ENCODE measurements around the gene SNRK. TPM values are rescaled to one million over a fixed set of nuclear protein-coding genes. Genes with fewer than 3 reads are reported as not detected.

The SNRK gene
- total RNA-seq, 1 donor from 2014 or later: 29.7 TPM

GRCh38 chr3:43307649-43308048, 21.3 kb downstream of the SNRK start:
- peaks cover 1% of the 10 kb centered on the region for H3K36me3 ChIP-seq (ENCODE audit: control insufficient read depth, insufficient read depth, low read length)
- FAIRE-seq (no peak), DNase-seq (ENCODE audit: low read depth) (no peak)
- no peak overlapping the region for H3K4me3 ChIP-seq (ENCODE audit: low read depth, low read length)
- H3K27me3 ChIP-seq (ENCODE audit: control insufficient read depth, insufficient read depth, low read length): no peaks in the 10 kb centered on the region
- TF ChIP-seq CTCF (IDR thresholded peaks at IDR 0.05; ENCODE audit: insufficient read depth, low read length, severe bottlenecking): no peak

GRCh38 chr3:43309372-43310305, 23.3 kb downstream of the SNRK start:
- FAIRE-seq: no peak
- Histone ChIP-seq H3K4me3 (ENCODE audit: low read depth, low read length) (no peak overlapping the region), H3K36me3 (ENCODE audit: control insufficient read depth, insufficient read depth, low read length) (peaks cover 1% of the 10 kb centered on the region), H3K27me3 (ENCODE audit: control insufficient read depth, insufficient read depth, low read length) (no peaks in the 10 kb centered on the region)
- no peak for TF ChIP-seq CTCF (IDR thresholded peaks at IDR 0.05; ENCODE audit: insufficient read depth, low read length, severe bottlenecking)
- no peak for DNase-seq (ENCODE audit: low read depth)

GRCh38 chr3:43316783-43317460, 30.6 kb downstream of the SNRK start:
- Histone ChIP-seq H3K27me3 (ENCODE audit: control insufficient read depth, insufficient read depth, low read length) (no peaks in the 10 kb centered on the region), H3K36me3 (ENCODE audit: control insufficient read depth, insufficient read depth, low read length) (no peaks in the 10 kb centered on the region), H3K4me3 (ENCODE audit: low read depth, low read length) (no peak overlapping the region)
- no peak for TF ChIP-seq CTCF (IDR thresholded peaks at IDR 0.05; ENCODE audit: insufficient read depth, low read length, severe bottlenecking)
- no peak for FAIRE-seq
- DNase-seq (ENCODE audit: low read depth): peak; percentile 67

GRCh38 chr3:43317461-43318316, 31.3 kb downstream of the SNRK start:
- H3K36me3 ChIP-seq (ENCODE audit: control insufficient read depth, insufficient read depth, low read length): no peaks in the 10 kb centered on the region
- DNase-seq (ENCODE audit: low read depth) (no peak), FAIRE-seq (peak; percentile 70)
- no peak overlapping the region for H3K4me3 ChIP-seq (ENCODE audit: low read depth, low read length)
- H3K27me3 ChIP-seq (ENCODE audit: control insufficient read depth, insufficient read depth, low read length): no peaks in the 10 kb centered on the region
- TF ChIP-seq CTCF (IDR thresholded peaks at IDR 0.05; ENCODE audit: insufficient read depth, low read length, severe bottlenecking): no peak

GRCh38 chr3:43319376-43319775, 33.0 kb downstream of the SNRK start:
- no peak overlapping the region for H3K4me3 ChIP-seq (ENCODE audit: low read depth, low read length)
- DNase-seq (ENCODE audit: low read depth) (no peak), FAIRE-seq (no peak)
- H3K27me3 ChIP-seq (ENCODE audit: control insufficient read depth, insufficient read depth, low read length): no peaks in the 10 kb centered on the region
- no peak for TF ChIP-seq CTCF (IDR thresholded peaks at IDR 0.05; ENCODE audit: insufficient read depth, low read length, severe bottlenecking)
- no peaks in the 10 kb centered on the region for H3K36me3 ChIP-seq (ENCODE audit: control insufficient read depth, insufficient read depth, low read length)

Data from bronchial epithelial cell (primary cell).